Spleen (tissue), 11 donors: ENCODE results near the gene TCF7L1. TPM values are rescaled to one million over a fixed set of nuclear protein-coding genes. Genes with fewer than 3 reads are reported as not detected.

Experiments used
- DNase-seq: peaks from one replicate; pipeline ENCODE4 v3.0.0-alpha.2; 2020
- H3K27ac ChIP-seq, 8 donors: fragments of 200-600 bp; sonication (generic) in 7 of 8; 1 replicate in 4 of 8; 2 replicates in 4 of 8; pipeline versions ENCODE4 v1.5.0 to v1.8.0; 2016 to 2021; ENCODE audit warnings: inconsistent platforms in 4 of 8, mild to moderate bottlenecking in 4 of 8, moderate library complexity in 1 of 8
- H3K27me3 ChIP-seq, 7 donors: fragments of 200-600 bp; sonication (generic) in 6 of 7; replicated peaks in 1 of 7; 1 replicate in 4 of 7; 2 replicates in 3 of 7; pipeline versions ENCODE4 v1.5.0 to v1.8.0; 2016 to 2021; ENCODE audit warnings: inconsistent platforms in 3 of 7, mild to moderate bottlenecking in 1 of 7
- H3K36me3 ChIP-seq, 6 donors: fragments of 200-600 bp; sonication (generic) in 5 of 6; 1 replicate in 4 of 6; 2 replicates in 2 of 6; pipeline versions ENCODE4 v1.5.0 to v1.8.0; 2016 to 2021; ENCODE audit warnings: inconsistent platforms in 2 of 6
- H3K4me1 ChIP-seq, 6 donors: fragments of 200-600 bp; sonication (generic) in 5 of 6; 1 replicate in 3 of 6; 2 replicates in 3 of 6; pipeline versions ENCODE4 v1.5.0 to v1.8.0; 2016 to 2021; ENCODE audit warnings: inconsistent platforms in 3 of 6
- H3K4me3 ChIP-seq, 8 donors: fragments of 200-600 bp; sonication (generic) in 7 of 8; 1 replicate in 4 of 8; 2 replicates in 4 of 8; pipeline versions ENCODE4 v1.5.0 to v1.8.0; 2016 to 2021; ENCODE audit warnings: inconsistent platforms in 4 of 8, mild to moderate bottlenecking in 4 of 8, moderate library complexity in 2 of 8
- H3K9me3 ChIP-seq, 8 donors: fragments of 200-600 bp; sonication (generic) in 7 of 8; 1 replicate in 4 of 8; 2 replicates in 4 of 8; pipeline versions ENCODE4 v1.5.0 to v1.8.0; 2016 to 2021; ENCODE audit warnings: inconsistent platforms in 4 of 8
- POLR2A ChIP-seq, 3 donors: fragments of 450-650 bp; IDR thresholded peaks; one replicate each; pipeline ENCODE4 v1.5.1; 2017; ENCODE audit warnings: antibody characterized with exemption in 3 of 3, mild to moderate bottlenecking in 1 of 3
- POLR2AphosphoS5 ChIP-seq, 3 donors: sonication (generic); formaldehyde crosslinking; IDR thresholded peaks; one replicate each; pipeline ENCODE4 v1.5.1; 2017; ENCODE audit warnings: antibody characterized with exemption in 3 of 3
- WGBS, 5 donors: extraction: QIAGEN DNeasy Blood & Tissue Kit in 3 of 5; methylation state at CpG; one replicate each; pipeline versions ENCODE4 v1.1.5 to v1.1.7; 2013 to 2018; 5-methylcytosine and 5-hydroxymethylcytosine counted together
- intact Hi-C: fragments of 100-400 bp; cut with DNase I; formaldehyde crosslinking; loops from one replicate; pipeline ENCODE4 v1.15.0; 2023; ENCODE audit warnings: low total_unique reads
- polyA plus RNA-seq, 3 donors: library from polyadenylated mRNA; stranded (reverse); fragments of 200-250 nt; gene quantifications; one replicate each; pipeline ENCODE4 v1.2.1, GENCODE V29; 2013
- total RNA-seq, 7 donors: library from RNA; depleted of rRNA in 3 of 7; stranded (reverse); fragments of >200 nt in 3 of 7; fragmentation: NEBNext Ultra II Directional in 4 of 7; extraction: Animal tissue kit (Norgen Biotek cat#: 25700) in 4 of 7; gene quantifications; one replicate each; pipeline versions ENCODE4 v1.1.0 to v1.2.1, GENCODE V29; 2016 to 2021
- TF ChIP-seq, protein P1 (sequence below), 11 experiments: fragments of 200-600 bp in 7 of 11; fragments of 450-650 bp in 4 of 11; sonication (generic) in 4 of 11; IDR thresholded peaks in 8 of 11; conservative IDR thresholded peaks in 3 of 11; 1 replicate in 7 of 11; 2 replicates in 4 of 11; pipeline versions ENCODE4 v1.4.0 to v1.8.0; 2016 to 2021; ENCODE audit warnings: antibody characterized with exemption in 11 of 11, inconsistent platforms in 4 of 11, mild to moderate bottlenecking in 1 of 11
- donor health status: healthy with polysubstance abuse.
- donor health status: DM: no; HTN: no; CAD: no; lungs with moderate emphysema.
- donor health status: DM: no; HTN: no; CAD: no.
- donor health status: Bipolar disorder and iron deficiency.
- donor health status: healthy.
- donor health status: DM: no; HTN: no; CAD: no.
- donor health status: DM: yes; HTN: yes; CAD: no.

The TCF7L1 gene
- total and polyA plus RNA-seq, 10 donors, result 2.0 to 15.8 (median 6.4) TPM

DNA sequence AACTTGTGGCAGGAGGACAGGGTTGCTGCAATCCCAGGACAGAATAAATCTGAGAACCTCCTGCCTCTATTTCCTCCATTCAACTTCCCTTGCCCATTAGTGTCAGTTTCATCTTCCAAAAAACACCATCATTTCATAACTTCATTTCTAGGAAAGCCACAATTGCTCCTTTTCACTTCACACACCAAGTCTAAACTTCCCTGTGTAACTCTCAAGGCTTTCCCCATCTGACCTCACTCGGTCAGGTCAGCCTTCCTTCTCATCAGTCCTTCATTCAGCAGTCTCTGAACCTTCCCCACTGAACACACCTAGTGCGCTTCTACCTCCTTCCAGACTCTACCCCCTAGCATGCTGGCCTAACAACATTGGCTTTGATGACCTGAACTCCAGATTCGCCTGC is 35.8 kb downstream of the TCF7L1 start:
- peak; percentile 2 for DNase-seq
- whole genome bisulfite sequencing, 5 donors, result 81 to 88% (median 86%) methylated on average over 3 of the region's 3 CpGs
- peaks cover 0 to 4% (median 0%) of the 10 kb centered on the region in 6 donors for H3K4me1 ChIP-seq
- peaks cover 0 to 17% (median 9%) of the 10 kb centered on the region in 8 donors for H3K9me3 ChIP-seq
- no peaks in the 10 kb centered on the region for H3K36me3 ChIP-seq
- intact Hi-C loops, result no loop called here
- TF ChIP-seq POLR2AphosphoS5 (IDR thresholded peaks at IDR 0.05), result no peak
- TF ChIP-seq, protein P1, sequence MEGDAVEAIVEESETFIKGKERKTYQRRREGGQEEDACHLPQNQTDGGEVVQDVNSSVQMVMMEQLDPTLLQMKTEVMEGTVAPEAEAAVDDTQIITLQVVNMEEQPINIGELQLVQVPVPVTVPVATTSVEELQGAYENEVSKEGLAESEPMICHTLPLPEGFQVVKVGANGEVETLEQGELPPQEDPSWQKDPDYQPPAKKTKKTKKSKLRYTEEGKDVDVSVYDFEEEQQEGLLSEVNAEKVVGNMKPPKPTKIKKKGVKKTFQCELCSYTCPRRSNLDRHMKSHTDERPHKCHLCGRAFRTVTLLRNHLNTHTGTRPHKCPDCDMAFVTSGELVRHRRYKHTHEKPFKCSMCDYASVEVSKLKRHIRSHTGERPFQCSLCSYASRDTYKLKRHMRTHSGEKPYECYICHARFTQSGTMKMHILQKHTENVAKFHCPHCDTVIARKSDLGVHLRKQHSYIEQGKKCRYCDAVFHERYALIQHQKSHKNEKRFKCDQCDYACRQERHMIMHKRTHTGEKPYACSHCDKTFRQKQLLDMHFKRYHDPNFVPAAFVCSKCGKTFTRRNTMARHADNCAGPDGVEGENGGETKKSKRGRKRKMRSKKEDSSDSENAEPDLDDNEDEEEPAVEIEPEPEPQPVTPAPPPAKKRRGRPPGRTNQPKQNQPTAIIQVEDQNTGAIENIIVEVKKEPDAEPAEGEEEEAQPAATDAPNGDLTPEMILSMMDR (IDR thresholded peaks at IDR 0.05 in 8 of 11, conservative IDR thresholded peaks at IDR 0.05 in 3 of 11), result no peak
- TF ChIP-seq POLR2A (IDR thresholded peaks at IDR 0.05), result no peak
- H3K27ac ChIP-seq, result peak overlapping the region in 1 of 8 donors; percentile 30
- no peaks in the 10 kb centered on the region for H3K27me3 ChIP-seq
- no peak overlapping the region for H3K4me3 ChIP-seq

DNA sequence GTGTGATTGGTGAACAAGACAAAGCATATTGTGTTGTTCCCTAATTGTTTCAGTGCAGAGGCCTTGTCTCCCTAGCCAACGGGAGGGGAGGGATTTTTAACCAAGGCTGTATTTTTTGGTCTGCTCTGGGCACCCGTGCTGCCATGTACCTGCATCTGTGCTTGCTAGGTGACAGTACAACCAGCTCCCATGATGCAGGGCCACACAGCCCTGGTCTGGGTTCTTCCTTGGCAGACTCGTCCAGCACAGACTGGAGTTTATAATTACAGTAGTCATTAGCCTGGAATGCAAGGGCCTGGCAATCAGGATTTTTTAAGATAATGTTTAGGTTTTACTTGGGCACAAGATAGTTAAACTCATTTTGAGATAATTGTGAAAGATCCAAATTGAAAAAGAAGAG is 36.4 kb downstream of the TCF7L1 start:
- TF ChIP-seq POLR2A (IDR thresholded peaks at IDR 0.05) (no peak), POLR2AphosphoS5 (IDR thresholded peaks at IDR 0.05) (no peak)
- TF ChIP-seq, protein P1 (IDR thresholded peaks at IDR 0.05 in 8 of 11, conservative IDR thresholded peaks at IDR 0.05 in 3 of 11), result no peak
- H3K9me3 ChIP-seq, result peaks cover 0 to 17% (median 9%) of the 10 kb centered on the region in 8 donors
- H3K4me3 ChIP-seq, result no peak overlapping the region
- no peaks in the 10 kb centered on the region for H3K4me1 ChIP-seq
- intact Hi-C loops, result no loop called here
- WGBS, 5 donors, result 82 to 98% (median 83%) methylated on average over 3 of the region's 3 CpGs
- peak; percentile 9 for DNase-seq
- H3K27ac ChIP-seq, result no peak overlapping the region
- H3K36me3 ChIP-seq, result no peaks in the 10 kb centered on the region
- no peaks in the 10 kb centered on the region for H3K27me3 ChIP-seq

DNA sequence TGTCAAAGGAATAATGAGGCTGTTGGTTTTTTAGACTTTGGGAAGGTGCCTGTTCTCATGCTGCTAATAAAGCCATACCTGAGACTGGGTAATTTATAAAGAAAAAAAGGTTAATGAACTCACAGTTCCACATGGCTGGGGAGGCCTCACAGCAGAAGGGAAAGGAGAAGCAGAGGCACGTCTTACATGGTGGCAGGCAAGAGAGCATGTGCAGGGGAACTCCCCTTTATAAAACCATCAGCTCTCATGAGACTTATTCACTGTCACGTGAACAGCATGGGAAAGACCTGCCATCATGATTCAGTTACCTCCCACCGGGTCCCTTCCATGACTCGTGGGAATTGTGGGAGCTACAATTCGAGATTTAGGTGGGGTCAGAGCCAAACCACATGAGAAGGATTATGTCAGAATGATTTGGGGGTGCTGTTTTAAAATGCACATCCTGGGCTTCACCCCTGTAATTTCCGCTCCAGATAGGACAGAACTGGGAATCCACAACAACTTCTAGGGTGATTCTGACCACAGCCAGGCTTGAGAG is 37.8 kb downstream of the TCF7L1 start:
- H3K36me3 ChIP-seq, result no peaks in the 10 kb centered on the region
- intact Hi-C loops, result no loop called here
- H3K4me1 ChIP-seq, result peaks cover 0 to 9% (median 2%) of the 10 kb centered on the region in 6 donors
- TF ChIP-seq, protein P1 (IDR thresholded peaks at IDR 0.05 in 8 of 11, conservative IDR thresholded peaks at IDR 0.05 in 3 of 11), result no peak
- no peak for TF ChIP-seq POLR2A (IDR thresholded peaks at IDR 0.05)
- TF ChIP-seq POLR2AphosphoS5 (IDR thresholded peaks at IDR 0.05), result no peak
- no peaks in the 10 kb centered on the region for H3K27me3 ChIP-seq
- DNase-seq, result peak; percentile 2
- WGBS, 5 donors, result 66 to 80% (median 78%) methylated on average over 6 of the region's 6 CpGs
- H3K9me3 ChIP-seq, result peaks cover 0 to 17% (median 9%) of the 10 kb centered on the region in 8 donors
- no peak overlapping the region for H3K27ac ChIP-seq
- no peak overlapping the region for H3K4me3 ChIP-seq

GRCh38 chr2:85171916-85172315 is 38.7 kb downstream of the TCF7L1 start:
- peak; percentile 23 for DNase-seq
- Histone ChIP-seq H3K27me3 (no peaks in the 10 kb centered on the region), H3K36me3 (no peaks in the 10 kb centered on the region), H3K4me3 (no peak overlapping the region), H3K4me1 (peaks cover 0 to 12% (median 4%) of the 10 kb centered on the region in 6 donors), H3K9me3 (peaks cover 0 to 17% (median 9%) of the 10 kb centered on the region in 8 donors), H3K27ac (no peak overlapping the region)
- intact Hi-C loops, result no loop called here
- WGBS, 5 donors, result 77 to 90% (median 87%) methylated on average over 10 of the region's 10 CpGs
- TF ChIP-seq POLR2AphosphoS5 (IDR thresholded peaks at IDR 0.05) (no peak), POLR2A (IDR thresholded peaks at IDR 0.05) (no peak)
- TF ChIP-seq, protein P1 (IDR thresholded peaks at IDR 0.05 in 8 of 11, conservative IDR thresholded peaks at IDR 0.05 in 3 of 11), result no peak
